Fibroblast of mammary gland (primary cell): ENCODE results near the gene ZNF610.
"Not testable (repeated sequence)": the region's sequence is repeated elsewhere in the genome, so short reads cannot be mapped to it uniquely, and the experiment has no call there.

ENCODE experiments used
- DNase-seq: peaks from one replicate; pipeline ENCODE4 v3.0.0-alpha.2; 2010; ENCODE audit warnings: low read depth
- H3K4me3 ChIP-seq: 2 replicates; pipeline ENCODE4 v1.5.1; 2011; ENCODE audit warnings: low read depth, mild to moderate bottlenecking, low read length, moderate library complexity; ENCODE audit not compliant: control insufficient read depth
- CTCF ChIP-seq: conservative IDR thresholded peaks from 2 replicates; pipeline ENCODE4 v1.5.1; 2011; ENCODE audit warnings: low read depth, low read length, inconsistent platforms; ENCODE audit not compliant: control insufficient read depth, insufficient read depth

ZNF610 gene

GRCh38 chr19:52336117-52336790, at the start of gene ZNF610:
ZNF610 (plus strand) TSS chr19:52336243; CDS start chr19:52349173, 12,930 bp downstream.
- no peak for TF ChIP-seq CTCF
- peak within 1 kb of the TSS; percentile 81 for H3K4me3 ChIP-seq
- peak; percentile 75 for DNase-seq

- DNase-seq, result no peak
- no peak for TF ChIP-seq CTCF
- no peak overlapping the region for H3K4me3 ChIP-seq
These were observed 49.8 kb upstream of the ZNF610 start for GRCh38 chr19:52286256-52286655.

- H3K4me3 ChIP-seq, result no peak overlapping the region
- TF ChIP-seq CTCF, result no peak
- DNase-seq, result no peak
These were observed 44.3 kb upstream of the ZNF610 start for GRCh38 chr19:52291781-52292180.

- H3K4me3 ChIP-seq, DNase-seq: not testable (repeated sequence)
These were observed 43.1 kb upstream of the ZNF610 start for GRCh38 chr19:52292946-52293345.

- TF ChIP-seq CTCF, result no peak
- no peak for DNase-seq
- peak overlapping the region; percentile 97 for H3K4me3 ChIP-seq
These were observed 39.7 kb upstream of the ZNF610 start for GRCh38 chr19:52296400-52296772.

- DNase-seq, result peak; percentile 68
- no peak for TF ChIP-seq CTCF
- H3K4me3 ChIP-seq, result peak within 1 kb of the TSS; percentile 97
These were observed 39.1 kb upstream of the ZNF610 start, which contains the start of gene ZNF480 for GRCh38 chr19:52296773-52297600. ZNF480 (plus strand) TSS chr19:52297169; CDS start chr19:52300413, 3,244 bp downstream.

GRCh38 chr19:52297601-52298364, 38.3 kb upstream of the ZNF610 start:
- DNase-seq, result peak; percentile 2
- TF ChIP-seq CTCF, result no peak

More at GRCh38 chr19:52297601-52298364, 38.3 kb upstream of the ZNF610 start:
- H3K4me3 ChIP-seq, result peak overlapping the region; percentile 97
